GM18511 (cell line): Measurements from ENCODE around the gene TMC3.

ENCODE experiments used
- ATAC-seq: cut with Tn5 transposase; IDR thresholded peaks from one replicate; pipeline ENCODE4 v1.9.1; 2021; ENCODE audit warnings: mild to moderate bottlenecking, moderate library complexity; ENCODE audit not compliant: unreplicated experiment

Gene TMC3

GRCh38 chr15:81282911-81283310 is 91.1 kb downstream of the TMC3 start:
- ATAC-seq = no peak

DNA sequence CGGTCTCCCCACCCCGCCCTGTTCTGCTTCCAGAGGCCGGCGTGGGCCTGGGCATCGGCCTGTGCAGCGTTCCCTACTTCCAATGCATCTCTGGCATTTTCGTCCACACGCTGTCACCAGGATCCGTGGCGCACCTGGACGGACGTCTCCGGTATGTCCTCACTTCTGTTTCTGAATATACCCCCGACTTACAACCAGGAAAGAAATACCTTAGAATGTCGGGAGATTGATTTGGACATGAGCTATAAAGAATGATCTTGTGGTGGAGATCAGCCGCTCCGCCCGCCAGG is 91.5 kb downstream of the TMC3 start:
- no peak for ATAC-seq

DNA sequence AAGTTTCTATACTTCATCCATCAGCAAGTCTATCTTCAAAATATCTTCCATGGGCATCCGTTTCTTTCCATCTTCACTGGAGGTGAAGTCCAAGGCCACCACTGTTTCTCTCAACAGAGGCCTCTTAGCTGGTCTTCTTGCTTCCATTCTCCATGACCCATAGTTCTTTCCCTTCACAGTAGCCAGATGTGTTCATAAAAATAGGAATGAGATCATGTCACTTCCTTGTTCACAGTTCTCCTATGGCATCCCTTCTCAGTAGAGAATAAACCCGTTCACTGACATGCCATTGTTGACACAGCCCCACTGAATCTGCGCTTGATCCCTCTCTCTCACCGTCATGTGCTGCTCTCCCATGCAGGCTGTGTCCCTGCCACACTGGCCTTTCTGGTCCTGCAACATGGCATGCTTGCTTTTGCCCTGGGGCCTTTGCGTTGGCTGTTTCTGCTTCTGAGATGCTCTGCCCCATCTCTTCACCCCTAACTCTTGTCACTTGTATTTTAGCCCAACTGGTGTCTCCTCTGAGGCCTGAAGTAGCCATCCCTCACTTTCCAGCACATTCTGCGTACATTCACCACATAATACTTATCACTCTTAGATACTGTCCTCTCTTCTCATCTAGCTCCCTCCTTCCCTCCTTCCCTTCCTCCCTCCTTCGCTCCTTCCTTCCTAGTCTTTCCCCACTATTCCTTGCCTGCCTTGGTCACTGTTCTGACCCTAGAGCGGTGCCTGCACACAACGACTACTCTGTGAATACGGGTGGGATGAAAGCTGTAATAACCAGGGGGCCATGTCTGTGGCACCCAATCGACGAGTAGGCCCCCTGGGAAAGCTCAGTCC is 92.0 kb downstream of the TMC3 start:
- ATAC-seq = no peak

DNA sequence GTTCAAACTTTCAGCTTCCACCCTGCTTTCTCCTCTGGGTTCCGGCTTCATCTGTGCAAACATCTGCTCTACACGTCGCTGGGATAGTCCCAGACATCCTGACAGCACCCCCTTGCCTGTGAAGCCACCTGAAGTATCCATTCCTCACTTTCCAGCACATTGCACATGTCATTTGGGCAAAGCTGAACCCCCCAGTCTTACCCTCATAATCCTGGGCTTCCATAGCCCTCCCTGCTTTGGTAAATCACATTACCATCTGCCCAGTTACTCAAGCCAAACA is 92.6 kb downstream of the TMC3 start:
- no peak for ATAC-seq
